Fibroblast of pulmonary artery (primary cell): Measurements from ENCODE around the gene TBCK.
A peak's percentile ranks its signal among the peaks of the same experiment; 100 is the strongest.

Experiments used
- DNase-seq: peaks from one replicate; pipeline ENCODE4 v3.0.0-alpha.2; 2010; ENCODE audit warnings: low read depth
- H3K4me3 ChIP-seq: replicated peaks from 2 replicates; pipeline ENCODE4 v1.5.1; 2011; ENCODE audit warnings: low read depth, mild to moderate bottlenecking, control low read depth, low read length, moderate library complexity
- CTCF ChIP-seq: IDR thresholded peaks from 2 replicates; pipeline ENCODE4 v1.5.1; 2011; ENCODE audit warnings: mild to moderate bottlenecking, control low read depth, low read length, inconsistent platforms; ENCODE audit errors: missing control alignments

Gene TBCK

GRCh38 chr4:106039796-106040195 is 276.2 kb downstream of the TBCK start:
- no peak for TF ChIP-seq CTCF
- DNase-seq = peak; percentile 35
- H3K4me3 ChIP-seq = no peak overlapping the region

DNA sequence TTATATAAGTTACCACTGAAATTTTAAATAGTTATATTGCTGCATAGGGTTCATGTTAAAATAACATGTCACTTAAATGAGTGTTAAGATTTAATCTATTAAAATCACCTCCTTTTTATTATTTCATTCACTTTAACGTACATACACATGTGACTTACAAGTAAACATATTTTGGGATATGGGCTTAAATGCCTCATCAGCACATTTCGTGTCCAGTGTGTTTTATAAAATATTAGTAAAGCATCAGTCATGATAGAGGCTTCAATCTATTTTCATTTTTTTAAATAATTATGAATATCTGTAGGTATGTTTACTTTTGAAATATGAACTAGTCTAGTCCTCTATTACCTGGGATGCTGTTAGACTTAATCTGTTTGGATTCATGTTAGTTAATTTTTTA is 277.1 kb downstream of the TBCK start:
- no peak for TF ChIP-seq CTCF
- H3K4me3 ChIP-seq = no peak overlapping the region
- DNase-seq = no peak

DNA sequence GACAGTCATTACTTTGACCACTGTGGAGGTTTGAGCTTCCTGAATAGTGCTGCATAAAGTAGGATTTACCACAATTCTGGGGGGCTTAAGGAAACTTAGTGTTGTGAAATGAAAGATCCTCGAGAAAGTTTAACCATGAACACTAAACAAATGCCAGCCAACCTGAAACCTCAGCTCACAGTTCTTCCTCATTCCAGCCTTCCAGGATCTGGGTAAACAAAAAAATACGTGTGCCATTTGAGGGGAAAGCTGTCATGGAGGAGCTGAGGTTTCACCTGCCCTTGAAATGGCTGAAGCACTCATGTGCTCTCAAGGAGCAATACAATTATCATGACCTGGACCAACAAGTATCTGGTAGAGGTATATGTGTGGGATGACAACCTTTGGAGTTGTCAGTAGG is 278.0 kb downstream of the TBCK start:
- no peak overlapping the region for H3K4me3 ChIP-seq
- TF ChIP-seq CTCF = no peak
- no peak for DNase-seq

- no peak for DNase-seq
- TF ChIP-seq CTCF = no peak
- H3K4me3 ChIP-seq = no peak overlapping the region
Observed at GRCh38 chr4:106036848-106037247, 279.2 kb downstream of the TBCK start.

- no peak for TF ChIP-seq CTCF
- no peak for DNase-seq
- H3K4me3 ChIP-seq = no peak overlapping the region
Observed at GRCh38 chr4:106036334-106036733, 279.7 kb downstream of the TBCK start.

DNA sequence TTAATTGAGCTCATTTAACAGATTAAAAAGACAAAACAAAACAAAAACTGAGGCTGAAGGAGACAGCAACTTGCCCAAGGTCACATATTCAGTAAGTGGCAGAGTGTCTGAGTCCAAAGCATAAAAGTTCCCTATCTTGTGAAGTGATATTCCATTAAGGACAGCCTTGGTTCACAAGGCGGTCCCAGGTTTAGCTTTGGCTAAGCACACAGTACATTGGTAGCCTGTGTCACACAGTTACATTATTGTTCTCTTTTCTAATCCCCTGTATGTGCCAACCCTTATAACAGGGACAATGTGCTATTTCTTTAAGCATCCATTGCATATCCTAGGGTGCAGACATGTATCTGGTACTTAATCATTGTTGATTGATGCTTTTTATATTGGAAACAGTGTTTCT is 280.8 kb downstream of the TBCK start:
- no peak for TF ChIP-seq CTCF
- DNase-seq = no peak
- no peak overlapping the region for H3K4me3 ChIP-seq

GRCh38 chr4:106034751-106035150 is 281.3 kb downstream of the TBCK start:
- H3K4me3 ChIP-seq = no peak overlapping the region
- DNase-seq = no peak
- TF ChIP-seq CTCF = no peak
